T-helper 2 cell (primary cell): Measurements from ENCODE around the gene NEDD4L.
"Not testable (repeated sequence)": the region's sequence is repeated elsewhere in the genome, so short reads cannot be mapped to it uniquely, and the experiment has no call there.

ENCODE experiments used
- DNase-seq, 5 experiments: peaks; one replicate each; pipeline versions ENCODE4 v3.0.0 to v3.0.0-alpha.2; 2012 to 2022

Gene NEDD4L

DNA sequence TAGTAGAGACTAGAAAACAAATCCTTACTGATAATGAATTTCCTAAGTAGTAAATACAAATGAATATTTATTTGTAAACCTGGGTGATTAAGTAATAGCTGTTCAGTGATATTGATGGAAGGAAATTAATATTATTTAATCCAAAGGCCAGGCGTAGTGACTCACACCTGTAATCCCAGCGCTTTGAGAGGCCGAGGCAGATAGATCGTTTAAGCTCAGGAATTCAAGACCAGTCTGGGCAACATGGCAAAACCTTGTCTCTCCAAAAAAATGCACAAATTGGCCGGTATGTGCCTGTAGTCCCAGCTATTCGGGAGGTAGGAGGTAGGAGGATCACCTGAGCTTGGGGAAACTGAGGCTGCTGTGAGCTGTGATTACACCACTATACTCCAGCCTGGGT lies 228.2 kb downstream of the NEDD4L start:
- DNase-seq, result no peak

DNA sequence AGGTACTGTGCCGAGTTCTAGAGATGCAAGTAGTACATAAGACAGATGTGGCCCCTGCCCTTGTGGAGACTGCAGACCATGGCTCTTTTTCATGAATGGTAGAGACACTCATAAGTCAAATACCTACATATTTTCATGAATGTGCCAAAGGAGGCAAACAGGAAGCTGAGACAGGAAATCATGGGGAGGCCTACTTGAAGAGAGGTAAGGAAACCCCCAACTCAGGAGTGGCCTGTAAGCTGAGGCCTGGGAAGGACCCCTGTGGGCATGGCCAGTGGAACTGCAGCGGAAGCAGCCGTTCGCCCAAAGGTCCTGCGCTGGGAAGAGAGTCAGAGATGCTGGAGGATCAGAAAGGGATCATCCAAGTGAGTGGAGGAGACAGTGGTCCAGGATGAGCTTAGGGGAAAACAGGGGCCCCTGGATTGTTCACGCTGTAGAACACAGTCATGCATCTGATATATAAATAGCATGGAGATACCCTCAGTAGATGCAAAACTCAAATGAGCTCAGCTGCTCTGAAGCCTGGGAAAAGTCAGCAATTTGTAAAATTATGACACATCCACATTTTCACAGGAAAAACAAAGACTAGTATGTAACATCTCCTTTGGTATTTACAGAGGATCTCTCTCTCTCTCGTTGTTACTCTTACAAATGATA lies 228.9 kb downstream of the NEDD4L start:
- DNase-seq, result peak in 1 of 5 experiments; percentile 22

GRCh38 chr18:58275176-58275575 lies 231.2 kb downstream of the NEDD4L start:
- no peak for DNase-seq

DNA sequence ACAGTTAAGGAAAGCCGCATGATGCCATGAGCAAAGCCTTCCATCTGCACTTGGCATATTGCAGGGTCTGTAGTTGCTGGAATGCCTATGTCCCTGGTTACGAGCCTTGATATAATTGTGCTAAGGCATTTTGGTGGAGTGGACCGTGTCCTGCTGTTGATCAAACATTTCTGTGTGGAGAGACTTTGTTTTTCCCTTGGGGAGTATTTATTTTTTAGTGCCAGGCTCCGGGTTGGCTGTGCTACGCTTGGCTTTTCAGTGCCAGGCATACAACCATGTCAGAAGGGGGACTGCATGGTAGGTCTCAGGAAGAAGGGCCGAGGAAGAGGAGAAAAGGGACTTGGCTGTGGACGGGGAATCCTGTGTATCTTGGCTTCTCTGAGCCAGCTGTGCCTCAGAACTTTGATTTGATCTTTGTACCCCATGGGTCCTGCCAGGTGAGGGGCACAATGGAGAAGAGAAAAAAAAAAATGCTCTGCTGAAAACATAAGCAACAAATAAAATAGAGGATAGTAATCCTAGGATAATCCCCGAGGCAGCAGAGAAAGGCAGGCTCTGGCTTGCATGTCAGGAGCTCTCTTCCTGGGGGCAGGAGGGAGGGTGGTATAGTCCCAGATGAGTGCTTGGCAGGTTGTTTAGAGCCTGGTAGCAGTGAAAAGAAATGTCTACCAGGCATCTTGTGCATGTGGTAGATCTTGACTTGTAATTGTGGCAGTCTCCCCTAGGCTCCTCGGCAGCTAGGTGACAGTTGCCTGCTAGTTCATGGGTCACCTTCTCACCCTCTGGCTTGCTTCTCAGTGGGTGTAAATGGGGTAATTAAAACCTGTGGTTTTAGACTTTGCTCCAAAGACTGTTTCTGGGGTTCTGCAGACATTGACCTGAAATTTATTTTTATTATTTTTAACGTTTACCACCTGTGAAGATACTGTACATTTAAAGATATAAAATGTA lies 233.0 kb downstream of the NEDD4L start:
- DNase-seq, result no peak

GRCh38 chr18:58279504-58280175 lies 235.6 kb downstream of the NEDD4L start:
- DNase-seq, result no peak

DNA sequence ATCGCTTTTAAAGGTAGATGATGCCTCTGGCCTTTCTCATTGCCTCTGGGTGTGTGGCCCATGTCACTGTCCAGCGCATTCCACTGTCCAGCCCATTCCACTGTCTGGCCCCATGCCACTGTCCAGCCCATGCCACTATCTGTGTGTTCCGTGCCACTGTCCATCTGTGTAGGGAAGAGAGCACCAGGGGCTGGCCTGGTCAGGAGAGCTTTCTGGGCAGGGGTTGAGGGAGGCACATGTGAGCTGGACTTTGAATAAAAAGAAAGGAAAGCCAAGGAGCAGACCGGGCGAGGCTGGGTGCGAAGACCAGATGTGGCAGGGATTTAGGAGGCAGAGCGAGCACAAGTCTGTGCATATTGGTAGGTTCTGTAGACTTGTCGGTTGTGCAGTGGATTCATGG lies 236.2 kb downstream of the NEDD4L start:
- DNase-seq, result no peak

- DNase-seq, result not testable (repeated sequence)
Observed at GRCh38 chr18:58282872-58283271, 238.8 kb downstream of the NEDD4L start.

DNA sequence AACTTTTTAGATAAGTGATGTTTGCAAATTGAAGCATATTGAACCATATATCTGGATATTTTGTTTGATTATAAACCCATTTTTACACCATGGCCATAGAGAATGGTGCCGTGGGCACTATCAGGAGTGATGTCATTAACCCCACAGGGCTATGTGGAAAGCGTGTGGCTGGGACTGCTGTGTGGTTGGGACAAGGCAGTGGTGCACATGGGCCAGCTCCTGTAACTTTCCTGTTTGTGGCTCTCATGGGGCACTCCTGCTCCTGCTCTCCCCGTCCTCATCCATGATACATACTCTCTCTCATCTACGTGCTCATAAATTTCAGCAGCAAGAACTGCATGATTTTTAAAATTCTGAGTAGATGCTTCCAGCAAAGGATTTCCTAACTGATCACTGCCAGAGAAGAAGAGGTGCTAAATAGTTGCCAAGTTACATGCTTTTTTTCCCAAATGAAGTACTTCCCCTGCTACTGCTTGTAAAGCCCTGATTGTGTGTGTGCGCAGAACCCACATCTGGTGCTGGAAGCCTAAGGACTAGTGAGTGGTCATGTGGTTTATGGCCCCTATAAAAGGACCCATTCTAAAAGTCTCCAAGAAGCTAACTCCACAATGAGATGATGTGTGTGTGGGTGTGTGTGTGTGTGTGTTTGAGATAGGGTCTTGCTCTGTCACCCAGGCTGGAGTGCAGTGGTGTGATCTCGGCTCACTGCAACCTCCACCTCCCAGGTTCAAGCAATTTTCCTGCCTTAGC lies 240.8 kb downstream of the NEDD4L start:
- DNase-seq, result no peak

- DNase-seq, result no peak
Observed at GRCh38 chr18:58285449-58286130, 241.6 kb downstream of the NEDD4L start.

- DNase-seq, result no peak
Observed at GRCh38 chr18:58286632-58287352, 242.8 kb downstream of the NEDD4L start.

DNA sequence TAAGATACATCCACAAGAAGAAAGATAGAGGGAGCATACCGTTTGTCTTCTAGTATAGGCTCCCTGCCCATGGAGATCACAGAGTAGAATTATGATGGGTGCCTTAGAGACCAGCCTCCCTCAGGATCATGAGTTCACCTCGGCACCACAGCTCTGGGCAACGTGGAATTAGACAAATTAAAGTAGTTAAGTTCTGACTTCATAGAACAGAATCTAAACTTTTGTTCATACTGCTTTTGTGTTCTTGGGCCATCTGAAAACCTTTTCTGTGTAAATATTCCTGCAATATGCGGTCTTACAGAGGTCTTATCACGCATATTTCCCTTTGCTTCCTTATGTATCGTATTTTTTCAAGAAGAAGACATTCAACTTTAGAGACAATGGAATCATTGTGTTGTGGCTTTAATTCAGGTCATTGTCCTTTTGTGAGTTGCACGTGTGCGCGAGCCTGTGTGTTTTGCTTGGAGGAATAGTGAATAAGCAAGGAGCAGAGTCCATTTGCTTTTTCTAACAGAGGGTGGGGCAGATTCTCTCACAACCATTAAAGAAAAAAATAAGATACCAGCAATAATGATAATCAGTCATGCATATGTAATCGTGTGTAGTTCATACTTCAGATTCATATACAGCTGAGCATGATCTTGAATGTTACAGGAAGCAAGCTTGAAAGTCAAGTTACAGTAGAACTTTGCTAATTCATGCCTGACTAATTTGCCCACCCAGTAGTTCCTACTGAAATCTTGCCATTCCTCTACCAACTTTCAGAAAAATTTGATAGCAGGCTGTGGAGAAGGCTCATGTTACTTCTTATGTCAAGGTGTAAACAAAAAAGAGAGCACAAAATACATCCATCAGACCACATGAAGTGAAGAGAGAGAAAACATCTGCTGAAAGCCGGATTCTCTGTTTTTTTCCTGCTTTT lies 243.6 kb downstream of the NEDD4L start:
- no peak for DNase-seq

- DNase-seq, result peak in 1 of 5 experiments; percentile 85
Observed at GRCh38 chr18:58288921-58289797, 245.1 kb downstream of the NEDD4L start.

- no peak for DNase-seq
Observed at GRCh38 chr18:58290116-58290695, 246.2 kb downstream of the NEDD4L start.

DNA sequence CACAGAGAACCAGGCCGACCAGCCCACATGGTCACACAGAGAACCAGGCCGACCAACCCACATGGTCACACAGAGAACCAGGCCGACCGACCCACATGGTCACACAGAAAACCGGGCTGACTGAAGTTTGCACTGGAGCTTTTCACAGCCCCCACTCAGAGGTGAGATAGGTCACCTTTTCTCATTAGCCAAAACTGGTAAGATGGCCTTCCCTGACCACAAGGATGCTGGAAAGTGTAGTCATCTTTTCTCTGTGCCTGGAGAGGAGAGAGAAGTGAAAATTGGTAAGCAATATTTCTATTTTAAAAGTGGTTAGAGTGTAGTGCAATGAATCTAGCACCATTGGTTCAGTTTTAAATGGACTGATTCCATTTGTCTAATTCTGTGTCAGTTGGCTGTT lies 247.1 kb downstream of the NEDD4L start:
- DNase-seq, result no peak

- DNase-seq, result no peak
Observed at GRCh38 chr18:58292638-58293037, 248.6 kb downstream of the NEDD4L start.

DNA sequence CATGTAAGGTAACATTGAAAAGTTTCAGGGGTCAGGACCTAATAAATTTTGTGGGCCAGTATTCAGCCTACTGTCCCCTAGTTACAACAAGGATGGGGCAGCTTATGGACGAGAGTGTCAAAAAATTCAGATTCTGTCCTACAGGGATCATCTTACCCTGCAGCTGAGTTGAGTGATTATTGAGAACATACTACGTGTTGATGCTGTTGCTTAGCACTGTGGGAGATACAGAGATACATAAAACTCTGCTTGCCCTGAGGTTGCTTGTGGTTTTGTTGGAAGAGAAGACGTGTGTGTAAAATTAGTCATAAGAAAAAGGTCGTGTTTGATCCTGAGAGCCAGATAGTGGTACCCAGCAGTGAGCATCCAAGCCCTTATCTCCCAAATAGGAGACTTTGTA lies 253.2 kb downstream of the NEDD4L start:
- DNase-seq, result peak in 1 of 5 experiments; percentile 94

DNA sequence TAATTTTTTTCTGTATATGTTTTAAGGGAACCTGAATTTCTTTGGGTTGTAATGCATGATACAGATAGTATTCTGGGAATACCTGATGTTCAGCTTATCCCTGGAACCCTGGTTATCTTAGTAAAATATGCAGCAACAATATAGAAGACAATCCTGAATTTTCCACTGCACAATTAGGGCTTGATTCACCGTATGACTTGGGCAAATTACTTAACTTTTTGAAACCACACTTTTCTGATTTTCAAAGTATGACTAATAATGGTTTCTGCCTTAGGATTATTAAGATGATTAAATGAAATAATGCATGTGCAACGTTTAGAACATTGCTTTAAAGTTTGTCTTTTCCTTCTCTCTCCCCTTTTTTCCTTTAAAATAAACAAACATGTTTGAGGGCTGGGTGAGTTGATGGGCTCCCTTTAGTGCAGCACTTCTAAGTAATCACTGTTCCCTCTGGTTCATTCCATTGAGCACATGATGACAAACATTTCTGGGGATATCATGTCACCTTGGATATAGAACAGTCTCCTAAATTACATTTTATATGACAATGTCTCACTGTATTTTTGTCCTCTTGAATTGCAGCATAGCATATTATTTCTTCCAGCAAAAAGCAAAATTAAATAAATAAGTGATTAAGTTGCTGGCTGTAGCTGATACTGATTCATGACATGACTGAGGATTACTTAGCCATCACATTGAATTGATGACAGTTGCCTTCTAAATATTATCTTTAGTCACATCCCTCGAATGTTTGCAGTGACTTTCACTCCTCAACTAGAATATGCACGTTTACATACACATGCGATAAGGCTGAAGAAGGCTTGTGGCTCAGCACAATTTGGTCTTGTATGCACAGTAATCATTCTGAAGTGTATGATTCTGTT lies 254.5 kb downstream of the NEDD4L start:
- DNase-seq, result no peak

GRCh38 chr18:58299135-58299473 lies 255.1 kb downstream of the NEDD4L start:
- no peak for DNase-seq
